K562 (cell line): ENCODE measurements around the gene TSPAN18. TPM values are rescaled to one million over a fixed set of nuclear protein-coding genes. Genes with fewer than 3 reads are reported as not detected.

ENCODE experiments used
- ARNT ChIP-seq, 2 experiments: fragments of 450-650 bp; IDR thresholded peaks; 2 replicates each; pipeline ENCODE4 v1.6.1; 2016; ENCODE audit warnings: mild to moderate bottlenecking in 1 of 2
- CBFA2T2 ChIP-seq: fragments of 450-650 bp; conservative IDR thresholded peaks from 2 replicates; pipeline ENCODE4 v1.6.1; 2017; ENCODE audit warnings: mild to moderate bottlenecking
- CC2D1A ChIP-seq: fragments of 450-650 bp; IDR thresholded peaks from 2 replicates; pipeline ENCODE4 v1.6.1; 2017; ENCODE audit warnings: mild to moderate bottlenecking
- CHCHD3 ChIP-seq: fragments of 250-450 bp; sonication (Bioruptor Pico); IDR thresholded peaks from 2 replicates; pipeline ENCODE4 v2.1.2; 2022; ENCODE audit warnings: mild to moderate bottlenecking
- CREBBP ChIP-seq: IDR thresholded peaks from one replicate; pipeline ENCODE4 v1.6.1; 2012; ENCODE audit warnings: low read depth, mild to moderate bottlenecking, control low read depth, inconsistent platforms, low read length
- GATA2 ChIP-seq: sonication (generic); formaldehyde crosslinking; IDR thresholded peaks from 2 replicates; pipeline ENCODE4 v1.4.0; 2020; ENCODE audit warnings: mild to moderate bottlenecking, missing genetic modification reagents
- HDAC3 ChIP-seq: fragments of 450-650 bp; IDR thresholded peaks from 2 replicates; pipeline ENCODE4 v1.6.1; 2018; ENCODE audit warnings: borderline replicate concordance, mild to moderate bottlenecking, moderate library complexity; ENCODE audit not compliant: partially characterized antibody
- ILK ChIP-seq: fragments of 450-650 bp; IDR thresholded peaks from 2 replicates; pipeline ENCODE4 v1.6.1; 2016; ENCODE audit warnings: missing genetic modification characterization, low read depth, mild to moderate bottlenecking, missing compliant biosample characterization, moderate library complexity, borderline replicate concordance
- KDM1A ChIP-seq, 2 experiments: fragments of 450-650 bp; IDR thresholded peaks; 2 replicates each; pipeline ENCODE4 v1.6.1; 2016; ENCODE audit warnings: mild to moderate bottlenecking in 2 of 2
- KLF6 ChIP-seq: fragments of 250-450 bp; sonication (Bioruptor Pico); IDR thresholded peaks from 2 replicates; pipeline ENCODE4 v1.4.0; 2020; ENCODE audit warnings: mild to moderate bottlenecking, moderate library complexity, borderline replicate concordance
- MAZ ChIP-seq, 2 experiments: fragments of 450-650 bp in 1 of 2; sonication (generic) in 1 of 2; formaldehyde crosslinking; IDR thresholded peaks in 1 of 2; conservative IDR thresholded peaks in 1 of 2; 2 replicates each; pipeline versions ENCODE4 v1.4.0 to v1.5.0; 2020; ENCODE audit warnings: mild to moderate bottlenecking in 1 of 2, missing genetic modification reagents in 1 of 2
- NR3C1 ChIP-seq: sonication (generic); formaldehyde crosslinking; IDR thresholded peaks from 2 replicates; pipeline ENCODE4 v1.8.1; 2022; ENCODE audit warnings: missing genetic modification reagents
- PHB ChIP-seq: fragments of 250-450 bp; sonication (Bioruptor Pico); IDR thresholded peaks from 2 replicates; pipeline ENCODE4 v1.5.0; 2021
- PRMT5 ChIP-seq: sonication (generic); formaldehyde crosslinking; IDR thresholded peaks from 2 replicates; pipeline ENCODE4 v1.5.0; 2020; ENCODE audit warnings: missing genetic modification reagents
- PTTG1 ChIP-seq: fragments of 450-650 bp; IDR thresholded peaks from 2 replicates; pipeline ENCODE4 v1.6.1; 2016; ENCODE audit warnings: low read depth, mild to moderate bottlenecking, missing genetic modification characterization, missing compliant biosample characterization
- SRF ChIP-seq, 2 experiments: fragments of 250-450, 450-650 bp in 1 of 2; sonication (Bioruptor Pico) in 1 of 2; sonication (generic) in 1 of 2; formaldehyde crosslinking; IDR thresholded peaks; 2 replicates each; pipeline versions ENCODE4 v1.5.0 to v1.5.1; 2020 to 2022; ENCODE audit warnings: mild to moderate bottlenecking in 1 of 2, missing genetic modification reagents in 1 of 2
- ZNF354B ChIP-seq: fragments of 250-450 bp; sonication (Bioruptor Pico); IDR thresholded peaks from 2 replicates; pipeline ENCODE4 v1.4.0; 2020
- ZNF589 ChIP-seq: fragments of 200-800 bp; sonication (Bioruptor generic); IDR thresholded peaks from 2 replicates; pipeline ENCODE4 v1.6.1; 2016; ENCODE audit warnings: low read depth, missing genetic modification characterization, missing compliant biosample characterization
- ZNF696 ChIP-seq: fragments of 250-450 bp; sonication (Bioruptor Pico); conservative IDR thresholded peaks from 2 replicates; pipeline ENCODE4 v1.4.0; 2020; ENCODE audit warnings: mild to moderate bottlenecking, moderate library complexity
- ZNF707 ChIP-seq: fragments of 250-450 bp; sonication (Bioruptor Pico); conservative IDR thresholded peaks from 2 replicates; pipeline ENCODE4 v1.8.0; 2022; ENCODE audit warnings: inconsistent platforms, mild to moderate bottlenecking, moderate library complexity
- polyA plus RNA-seq, 8 experiments: library from polyadenylated mRNA; depleted of rRNA in 4 of 8; stranded (reverse) in 5 of 8; unstranded in 3 of 8; fragments of >200 nt; fragmentation: Nextera tagmentation in 2 of 8; fragmentation: Illumina TruSeq in 1 of 8; extraction: Ambion mirVana in 2 of 8; extraction: Trizol in 1 of 8; gene quantifications; 2 replicates each; pipeline versions ENCODE4 v1.2.1 to v1.2.3, GENCODE V29; 2011 to 2014; ENCODE audit warnings: inconsistent platforms in 1 of 8, missing spikeins in 1 of 8
- total RNA-seq, 7 experiments: library from RNA; depleted of rRNA in 6 of 7; stranded (reverse); fragments of >200 nt in 6 of 7; fragmentation: Illumina TruSeq in 2 of 7; extraction: Trizol in 2 of 7; gene quantifications; 2 replicates each; pipeline versions ENCODE4 v1.2.1 to v1.2.3, GENCODE V29; 2011 to 2021; ENCODE audit warnings: low replicate concordance in 1 of 7
- TF ChIP-seq, protein P1 (sequence below): fragments of 450-650 bp; formaldehyde crosslinking; IDR thresholded peaks from 2 replicates; pipeline ENCODE4 v1.4.0; 2020; ENCODE audit warnings: mild to moderate bottlenecking, moderate library complexity
- TF ChIP-seq, protein P2 (sequence below): fragments of 450-650 bp; IDR thresholded peaks from 2 replicates; pipeline ENCODE4 v1.6.1; 2017; ENCODE audit warnings: antibody characterized with exemption
- TF ChIP-seq, protein P3 (sequence below): fragments of 450-650 bp; IDR thresholded peaks from 2 replicates; pipeline ENCODE4 v1.6.1; 2016; ENCODE audit warnings: antibody characterized with exemption
- TF ChIP-seq, protein P4 (sequence below): fragments of 450-650 bp; formaldehyde crosslinking; IDR thresholded peaks from 2 replicates; pipeline ENCODE4 v1.4.0; 2022; ENCODE audit warnings: mild to moderate bottlenecking, moderate library complexity

TSPAN18 gene
- total and polyA plus RNA-seq, 9 of the 15 experiments (the other 6 are each of a cell fraction or from before 2014, with no cell fraction given), result 0.17 to 0.35 (median 0.22) TPM; not detected in 4

DNA sequence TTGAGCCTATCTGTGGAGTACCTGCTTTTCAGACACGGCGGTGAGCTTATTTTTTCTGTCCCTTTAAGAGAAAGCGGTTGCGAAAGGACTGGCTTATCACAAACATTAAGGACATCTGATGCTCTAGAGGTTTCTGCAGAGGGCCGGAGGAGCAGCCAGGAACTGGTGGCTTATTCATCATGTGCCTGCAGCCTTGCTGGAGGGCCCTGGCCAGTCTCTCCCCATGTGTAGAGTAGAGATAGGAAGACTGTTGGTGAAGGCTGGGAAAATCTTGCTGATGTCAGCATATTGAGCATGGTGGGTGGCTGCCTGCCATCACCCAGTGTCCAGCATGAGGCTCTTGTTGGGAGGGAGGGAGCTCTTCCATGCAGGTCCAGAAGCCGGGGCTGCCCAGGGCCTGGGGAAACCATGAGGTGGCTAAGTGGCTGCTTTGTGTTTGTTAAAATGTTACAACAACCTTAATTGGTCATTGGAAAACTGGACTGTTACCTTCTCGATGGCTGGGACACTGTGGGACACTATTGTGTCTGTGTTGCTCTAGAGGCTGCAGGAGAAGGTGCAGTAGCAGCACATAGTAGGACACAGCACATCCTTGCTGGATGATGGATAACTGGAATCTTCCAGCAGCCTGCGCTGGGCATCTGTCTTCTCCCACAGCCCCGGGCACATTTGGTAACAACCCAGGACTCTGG lies 54.3 kb downstream of the TSPAN18 start (continued):
- TF ChIP-seq ARNT (IDR thresholded peaks at IDR 0.05) (peak; percentile 91 to 95), PRMT5 (CRISPR knock-in tag) (no peak), ZNF696 (CRISPR knock-in tag) (no peak), ILK (tag) (no peak), CHCHD3 (CRISPR knock-in tag) (no peak), CC2D1A (peak; percentile 86; the same call in 1 of the 2 replicates), KLF6 (CRISPR knock-in tag) (no peak), GATA2 (peak; percentile 96), HDAC3 (peak; percentile 79), ZNF707 (CRISPR knock-in tag) (no peak), MAZ (CRISPR knock-in tag; conservative IDR thresholded peaks at IDR 0.05 in 1 of 2, IDR thresholded peaks at IDR 0.05 in 1 of 2) (peak; percentile 45 to 64; a peak in 1 of 4 replicates), PTTG1 (no peak), CREBBP (no peak), ZNF589 (CRISPR knock-in tag) (no peak; the same call in 1 of the 2 replicates), ZNF354B (CRISPR knock-in tag) (no peak), CBFA2T2 (peak; percentile 96), NR3C1 (CRISPR knock-in tag) (no peak), SRF (CRISPR knock-in tag; IDR thresholded peaks at IDR 0.05) (no peak), PHB (no peak), KDM1A (IDR thresholded peaks at IDR 0.05) (peak; percentile 81 to 87)
- TF ChIP-seq, protein P1, sequence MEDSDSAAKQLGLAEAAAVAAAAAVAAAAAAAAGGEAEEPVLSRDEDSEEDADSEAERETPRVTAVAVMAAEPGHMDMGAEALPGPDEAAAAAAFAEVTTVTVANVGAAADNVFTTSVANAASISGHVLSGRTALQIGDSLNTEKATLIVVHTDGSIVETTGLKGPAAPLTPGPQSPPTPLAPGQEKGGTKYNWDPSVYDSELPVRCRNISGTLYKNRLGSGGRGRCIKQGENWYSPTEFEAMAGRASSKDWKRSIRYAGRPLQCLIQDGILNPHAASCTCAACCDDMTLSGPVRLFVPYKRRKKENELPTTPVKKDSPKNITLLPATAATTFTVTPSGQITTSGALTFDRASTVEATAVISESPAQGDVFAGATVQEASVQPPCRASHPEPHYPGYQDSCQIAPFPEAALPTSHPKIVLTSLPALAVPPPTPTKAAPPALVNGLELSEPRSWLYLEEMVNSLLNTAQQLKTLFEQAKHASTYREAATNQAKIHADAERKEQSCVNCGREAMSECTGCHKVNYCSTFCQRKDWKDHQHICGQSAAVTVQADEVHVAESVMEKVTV (CRISPR knock-in tag), result no peak
- TF ChIP-seq, protein P2, sequence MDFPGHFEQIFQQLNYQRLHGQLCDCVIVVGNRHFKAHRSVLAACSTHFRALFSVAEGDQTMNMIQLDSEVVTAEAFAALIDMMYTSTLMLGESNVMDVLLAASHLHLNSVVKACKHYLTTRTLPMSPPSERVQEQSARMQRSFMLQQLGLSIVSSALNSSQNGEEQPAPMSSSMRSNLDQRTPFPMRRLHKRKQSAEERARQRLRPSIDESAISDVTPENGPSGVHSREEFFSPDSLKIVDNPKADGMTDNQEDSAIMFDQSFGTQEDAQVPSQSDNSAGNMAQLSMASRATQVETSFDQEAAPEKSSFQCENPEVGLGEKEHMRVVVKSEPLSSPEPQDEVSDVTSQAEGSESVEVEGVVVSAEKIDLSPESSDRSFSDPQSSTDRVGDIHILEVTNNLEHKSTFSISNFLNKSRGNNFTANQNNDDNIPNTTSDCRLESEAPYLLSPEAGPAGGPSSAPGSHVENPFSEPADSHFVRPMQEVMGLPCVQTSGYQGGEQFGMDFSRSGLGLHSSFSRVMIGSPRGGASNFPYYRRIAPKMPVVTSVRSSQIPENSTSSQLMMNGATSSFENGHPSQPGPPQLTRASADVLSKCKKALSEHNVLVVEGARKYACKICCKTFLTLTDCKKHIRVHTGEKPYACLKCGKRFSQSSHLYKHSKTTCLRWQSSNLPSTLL, result no peak
- TF ChIP-seq, protein P3, sequence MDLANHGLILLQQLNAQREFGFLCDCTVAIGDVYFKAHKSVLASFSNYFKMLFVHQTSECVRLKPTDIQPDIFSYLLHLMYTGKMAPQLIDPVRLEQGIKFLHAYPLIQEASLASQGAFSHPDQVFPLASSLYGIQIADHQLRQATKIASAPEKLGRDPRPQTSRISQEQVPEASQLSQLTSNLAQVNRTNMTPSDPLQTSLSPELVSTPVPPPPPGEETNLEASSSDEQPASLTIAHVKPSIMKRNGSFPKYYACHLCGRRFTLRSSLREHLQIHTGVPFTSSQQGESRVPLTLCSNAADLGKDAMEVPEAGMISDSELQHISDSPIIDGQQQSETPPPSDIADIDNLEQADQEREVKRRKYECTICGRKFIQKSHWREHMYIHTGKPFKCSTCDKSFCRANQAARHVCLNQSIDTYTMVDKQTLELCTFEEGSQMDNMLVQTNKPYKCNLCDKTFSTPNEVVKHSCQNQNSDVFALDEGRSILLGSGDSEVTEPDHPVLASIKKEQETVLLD, result no peak
- TF ChIP-seq, protein P4, sequence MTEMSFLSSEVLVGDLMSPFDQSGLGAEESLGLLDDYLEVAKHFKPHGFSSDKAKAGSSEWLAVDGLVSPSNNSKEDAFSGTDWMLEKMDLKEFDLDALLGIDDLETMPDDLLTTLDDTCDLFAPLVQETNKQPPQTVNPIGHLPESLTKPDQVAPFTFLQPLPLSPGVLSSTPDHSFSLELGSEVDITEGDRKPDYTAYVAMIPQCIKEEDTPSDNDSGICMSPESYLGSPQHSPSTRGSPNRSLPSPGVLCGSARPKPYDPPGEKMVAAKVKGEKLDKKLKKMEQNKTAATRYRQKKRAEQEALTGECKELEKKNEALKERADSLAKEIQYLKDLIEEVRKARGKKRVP (CRISPR knock-in tag), result 0 out of 2 replicates have a peak, but pooled peaks have one; percentile 14
